Fibroblast of villous mesenchyme (primary cell): ENCODE results near the gene APOM. TPM values are rescaled to one million over a fixed set of nuclear protein-coding genes. Genes with fewer than 3 reads are reported as not detected.

Experiments
- DNase-seq: peaks from one replicate; pipeline ENCODE4 v3.0.0-alpha.2; 2010; ENCODE audit warnings: low read depth
- H3K4me3 ChIP-seq: 2 replicates; pipeline ENCODE4 v1.5.1; 2011; ENCODE audit warnings: low read depth, mild to moderate bottlenecking, low read length
- total RNA-seq: library from RNA; depleted of rRNA; stranded (reverse); fragments of >200 nt; gene quantifications from 2 replicates; pipeline ENCODE4 v1.2.3, GENCODE V29; 2012
- TF ChIP-seq, protein P1 (sequence below): IDR thresholded peaks from 2 replicates; pipeline ENCODE4 v1.5.1; 2012; ENCODE audit warnings: low read depth, mild to moderate bottlenecking, low read length; ENCODE audit not compliant: insufficient read depth

APOM gene
- total RNA-seq, 1 donor = 0.43 TPM

DNA sequence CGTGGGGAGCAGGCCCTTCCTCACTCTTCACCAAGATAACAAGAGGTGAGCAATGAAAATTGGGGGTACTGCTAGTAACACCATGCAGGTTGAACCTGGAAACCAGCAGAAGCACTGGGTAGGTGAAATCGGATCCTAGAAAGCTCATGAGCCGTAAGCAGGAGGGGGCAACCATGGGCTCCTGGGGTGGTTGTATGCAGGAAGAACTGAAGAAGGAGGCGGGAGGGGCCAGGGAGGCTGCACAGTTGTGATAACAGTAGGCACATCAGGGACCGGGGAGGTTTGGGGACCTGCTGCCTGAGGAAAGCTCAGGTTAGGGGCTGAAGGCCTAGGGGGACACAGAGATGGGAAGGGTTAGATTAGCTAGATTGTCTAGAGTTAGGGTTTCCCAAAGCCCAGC, 30.8 kb downstream of the APOM start:
- H3K4me3 ChIP-seq = no peak overlapping the region
- DNase-seq = no peak
- TF ChIP-seq, protein P1, sequence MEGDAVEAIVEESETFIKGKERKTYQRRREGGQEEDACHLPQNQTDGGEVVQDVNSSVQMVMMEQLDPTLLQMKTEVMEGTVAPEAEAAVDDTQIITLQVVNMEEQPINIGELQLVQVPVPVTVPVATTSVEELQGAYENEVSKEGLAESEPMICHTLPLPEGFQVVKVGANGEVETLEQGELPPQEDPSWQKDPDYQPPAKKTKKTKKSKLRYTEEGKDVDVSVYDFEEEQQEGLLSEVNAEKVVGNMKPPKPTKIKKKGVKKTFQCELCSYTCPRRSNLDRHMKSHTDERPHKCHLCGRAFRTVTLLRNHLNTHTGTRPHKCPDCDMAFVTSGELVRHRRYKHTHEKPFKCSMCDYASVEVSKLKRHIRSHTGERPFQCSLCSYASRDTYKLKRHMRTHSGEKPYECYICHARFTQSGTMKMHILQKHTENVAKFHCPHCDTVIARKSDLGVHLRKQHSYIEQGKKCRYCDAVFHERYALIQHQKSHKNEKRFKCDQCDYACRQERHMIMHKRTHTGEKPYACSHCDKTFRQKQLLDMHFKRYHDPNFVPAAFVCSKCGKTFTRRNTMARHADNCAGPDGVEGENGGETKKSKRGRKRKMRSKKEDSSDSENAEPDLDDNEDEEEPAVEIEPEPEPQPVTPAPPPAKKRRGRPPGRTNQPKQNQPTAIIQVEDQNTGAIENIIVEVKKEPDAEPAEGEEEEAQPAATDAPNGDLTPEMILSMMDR = no peak

DNA sequence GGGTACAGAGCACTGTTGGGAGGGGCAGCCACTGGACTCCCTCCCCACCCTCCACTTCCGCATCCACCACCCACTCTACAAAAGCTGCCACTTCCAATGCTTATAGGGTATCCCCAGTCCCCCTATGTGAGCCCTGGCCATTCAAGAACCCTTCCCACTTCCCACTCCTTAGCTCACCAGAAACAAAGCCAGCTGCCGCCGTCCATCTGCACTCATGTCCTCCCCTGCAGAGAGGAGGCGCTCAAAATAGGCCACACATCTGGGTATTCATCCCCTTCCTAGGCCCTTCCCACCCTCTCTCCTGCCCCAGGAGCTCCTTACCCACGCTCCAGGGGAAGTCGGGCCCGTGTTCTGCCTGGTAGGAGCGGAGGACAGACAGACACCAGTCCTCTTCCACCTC, 31.6 kb downstream of the APOM start:
- no peak for DNase-seq
- TF ChIP-seq, protein P1 = no peak
- H3K4me3 ChIP-seq = no peak overlapping the region

GRCh38 chr6:31687860-31688693, 32.4 kb downstream of the APOM start:
- H3K4me3 ChIP-seq = no peak overlapping the region
- TF ChIP-seq, protein P1 = no peak
- DNase-seq = no peak

DNA sequence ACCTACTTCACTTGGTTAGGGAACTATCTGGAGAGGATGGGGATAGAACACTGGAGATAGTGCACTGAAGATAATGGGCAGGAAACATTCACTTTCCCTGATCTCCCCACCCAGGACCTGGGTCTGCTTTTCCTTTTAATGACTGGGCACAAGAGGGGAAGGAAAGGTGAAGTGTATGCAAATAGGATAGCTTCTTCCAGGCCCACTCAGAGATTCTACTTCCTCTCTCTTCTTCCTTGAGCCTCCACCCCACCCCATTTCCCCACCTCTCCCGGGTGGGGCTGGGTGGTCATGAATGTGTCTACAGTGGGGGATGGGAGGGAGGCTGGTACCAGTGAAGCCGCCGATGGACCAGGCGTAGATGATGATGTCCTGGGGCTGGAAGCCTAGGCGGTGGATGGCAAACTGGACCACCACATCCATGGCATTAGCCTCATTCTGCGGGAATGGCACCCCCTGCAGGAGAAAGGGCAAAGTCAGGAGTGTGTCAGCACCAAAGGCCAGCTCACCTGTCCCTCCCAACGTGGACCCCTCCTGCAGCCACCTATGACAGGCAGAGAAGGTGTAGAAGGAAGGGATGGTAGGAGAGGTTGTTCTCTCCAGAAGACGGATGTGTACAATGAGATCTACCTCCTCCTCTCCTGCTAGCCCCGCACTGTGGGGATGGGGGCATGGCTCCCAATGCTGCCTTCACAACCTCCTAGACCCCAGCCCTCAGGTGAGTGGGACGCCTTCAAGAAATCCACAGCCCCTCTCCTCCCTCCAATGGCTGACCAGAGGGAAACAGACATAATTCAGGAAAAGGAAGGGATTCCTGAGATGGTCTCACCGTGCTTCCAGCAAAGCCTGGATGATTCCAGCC, 33.8 kb downstream of the APOM start:
- TF ChIP-seq, protein P1 = peak; percentile 37
- no peak for DNase-seq
- H3K4me3 ChIP-seq = no peak overlapping the region

- no peak overlapping the region for H3K4me3 ChIP-seq
- TF ChIP-seq, protein P1 = no peak
- DNase-seq = peak; percentile 19
These were observed 34.8 kb downstream of the APOM start for GRCh38 chr6:31690231-31691077.

GRCh38 chr6:31691078-31691463, 35.4 kb downstream of the APOM start:
- TF ChIP-seq, protein P1 = no peak
- no peak for DNase-seq
- no peak overlapping the region for H3K4me3 ChIP-seq
